Neural progenitor cell (in vitro differentiated cells): ENCODE data around the gene P3H3.

Experiments used
- CTCF ChIP-seq: fragments of 200-600 bp; sonication (generic); IDR thresholded peaks from 2 replicates; pipeline ENCODE4 v1.5.1; 2017; ENCODE audit warnings: antibody characterized with exemption, mild to moderate bottlenecking
- EZH2phosphoT487 ChIP-seq: fragments of 200-600 bp; sonication (generic); IDR thresholded peaks from 2 replicates; pipeline ENCODE4 v1.6.1; 2017; ENCODE audit warnings: antibody characterized with exemption

- TF ChIP-seq CTCF = no peak
- no peak for TF ChIP-seq EZH2phosphoT487
Measured at GRCh38 chr12:6853626-6854025, 25.4 kb downstream of the P3H3 start.
